ENCODE results near the gene CDHR3. TPM values are rescaled to one million over a fixed set of nuclear protein-coding genes. Genes with fewer than 3 reads are reported as not detected.

CDHR3 gene
- total RNA-seq, 2 donors from 2014 or later = 2.2 to 3.9 TPM

DNA sequence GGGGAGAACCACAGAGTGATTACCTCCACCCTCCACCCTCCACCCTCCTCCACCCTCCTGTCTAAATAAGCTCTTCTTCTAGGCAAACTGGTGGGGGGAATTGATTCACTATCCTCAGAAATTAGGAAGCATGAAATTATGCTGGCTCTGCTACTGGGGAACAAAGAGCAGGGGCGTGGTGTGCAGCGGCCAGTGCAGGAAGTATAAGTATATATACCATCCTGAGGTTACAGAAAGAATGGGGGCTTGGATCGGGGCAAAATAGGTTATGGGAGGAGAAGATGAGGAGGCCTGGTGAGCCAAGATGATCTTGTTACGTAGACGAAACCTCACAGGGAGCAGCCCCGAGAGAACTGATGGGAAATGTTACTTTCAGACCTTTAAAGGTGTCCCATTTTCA, 100.0 kb downstream of the CDHR3 start:
- H3K9me3 ChIP-seq = no peaks in the 10 kb centered on the region
- no peak overlapping the region for H3K27ac ChIP-seq
- H3K4me3 ChIP-seq = no peak overlapping the region
- DNase-seq (ENCODE audit: low spot score) = no peak
- H3K27me3 ChIP-seq (replicated peaks; ENCODE audit: insufficient read depth) = no peaks in the 10 kb centered on the region
- intact Hi-C loops (cut with DNase I) = loop anchor here (10.0 kb wide), 1 partner anchor 402 kb away; no protein-coding TSS in a partner anchor
- no peaks in the 10 kb centered on the region for H3K36me3 ChIP-seq
- TF ChIP-seq, protein P1, sequence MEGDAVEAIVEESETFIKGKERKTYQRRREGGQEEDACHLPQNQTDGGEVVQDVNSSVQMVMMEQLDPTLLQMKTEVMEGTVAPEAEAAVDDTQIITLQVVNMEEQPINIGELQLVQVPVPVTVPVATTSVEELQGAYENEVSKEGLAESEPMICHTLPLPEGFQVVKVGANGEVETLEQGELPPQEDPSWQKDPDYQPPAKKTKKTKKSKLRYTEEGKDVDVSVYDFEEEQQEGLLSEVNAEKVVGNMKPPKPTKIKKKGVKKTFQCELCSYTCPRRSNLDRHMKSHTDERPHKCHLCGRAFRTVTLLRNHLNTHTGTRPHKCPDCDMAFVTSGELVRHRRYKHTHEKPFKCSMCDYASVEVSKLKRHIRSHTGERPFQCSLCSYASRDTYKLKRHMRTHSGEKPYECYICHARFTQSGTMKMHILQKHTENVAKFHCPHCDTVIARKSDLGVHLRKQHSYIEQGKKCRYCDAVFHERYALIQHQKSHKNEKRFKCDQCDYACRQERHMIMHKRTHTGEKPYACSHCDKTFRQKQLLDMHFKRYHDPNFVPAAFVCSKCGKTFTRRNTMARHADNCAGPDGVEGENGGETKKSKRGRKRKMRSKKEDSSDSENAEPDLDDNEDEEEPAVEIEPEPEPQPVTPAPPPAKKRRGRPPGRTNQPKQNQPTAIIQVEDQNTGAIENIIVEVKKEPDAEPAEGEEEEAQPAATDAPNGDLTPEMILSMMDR (IDR thresholded peaks at IDR 0.05) = no peak
- TF ChIP-seq POLR2A (IDR thresholded peaks at IDR 0.05) = no peak
- TF ChIP-seq POLR2AphosphoS5 (IDR thresholded peaks at IDR 0.05) = no peak
- WGBS = 71% methylated on average over 6 of the region's 6 CpGs
- H3K4me1 ChIP-seq (replicated peaks) = peaks cover 20% of the 10 kb centered on the region

DNA sequence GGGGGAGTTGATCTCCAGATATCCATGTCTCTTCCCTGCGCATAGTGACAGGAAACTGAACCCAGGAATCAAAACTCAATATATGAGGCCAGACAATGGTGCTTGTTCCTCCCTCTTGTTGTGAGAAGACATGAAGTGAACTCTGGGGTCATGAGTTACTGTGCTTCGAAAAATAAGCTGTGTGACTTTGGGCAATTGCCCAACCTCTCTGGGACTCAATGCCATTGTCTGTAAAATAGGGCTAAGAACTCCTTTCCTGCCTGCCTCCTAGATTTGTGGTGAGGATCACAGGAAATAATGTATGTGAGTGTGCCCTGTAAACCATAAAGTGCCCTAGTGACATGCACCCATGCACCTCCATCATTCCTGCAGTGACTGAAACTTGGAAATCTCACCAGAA, 100.6 kb downstream of the CDHR3 start:
- peaks cover 15% of the 10 kb centered on the region for H3K4me1 ChIP-seq (replicated peaks)

DNA sequence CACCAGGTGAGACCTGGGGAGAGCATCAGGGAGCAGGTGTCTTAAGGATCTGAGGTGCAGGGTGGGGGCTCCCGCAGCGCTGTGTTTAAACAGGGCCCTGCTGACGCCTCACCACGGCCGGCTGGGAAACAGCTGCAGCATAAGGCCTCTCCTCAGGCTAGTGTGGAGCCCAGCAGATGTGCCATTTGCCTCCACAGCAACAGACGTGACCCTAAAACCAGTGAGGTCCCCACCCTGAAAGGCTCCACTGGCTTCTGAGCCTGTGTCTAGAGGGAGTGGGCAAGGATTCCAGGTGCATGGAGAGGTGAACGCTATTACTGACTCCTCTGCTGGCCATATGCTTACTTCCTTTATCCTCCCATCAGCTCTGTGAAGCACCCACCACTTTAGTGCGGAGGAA, 101.3 kb downstream of the CDHR3 start:
- intact Hi-C loops (cut with DNase I) = loop anchor here (2.0 to 10.0 kb wide), 2 partner anchors 48 to 400 kb away; partner anchors contain the start of gene SYPL1
- no peaks in the 10 kb centered on the region for H3K36me3 ChIP-seq
- H3K4me3 ChIP-seq = no peak overlapping the region
- DNase-seq (ENCODE audit: low spot score) = no peak
- peak overlapping the region; percentile 53 to 61 for H3K27ac ChIP-seq
- TF ChIP-seq POLR2A (IDR thresholded peaks at IDR 0.05) (no peak), POLR2AphosphoS5 (IDR thresholded peaks at IDR 0.05) (no peak)
- TF ChIP-seq, protein P1 (IDR thresholded peaks at IDR 0.05) = no peak
- peaks cover 11% of the 10 kb centered on the region for H3K4me1 ChIP-seq (replicated peaks)
- no peaks in the 10 kb centered on the region for H3K27me3 ChIP-seq (replicated peaks; ENCODE audit: insufficient read depth)
- no peaks in the 10 kb centered on the region for H3K9me3 ChIP-seq
- 56% methylated on average over 8 of the region's 8 CpGs for WGBS

More for the DNA sequence above, 100.6 kb downstream of the CDHR3 start:
- Histone ChIP-seq H3K36me3 (no peaks in the 10 kb centered on the region), H3K27me3 (replicated peaks; ENCODE audit: insufficient read depth) (no peaks in the 10 kb centered on the region), H3K4me3 (no peak overlapping the region), H3K27ac (no peak overlapping the region), H3K9me3 (no peaks in the 10 kb centered on the region)
- intact Hi-C loops (cut with DNase I) = loop anchor here (2.0 to 10.0 kb wide), 2 partner anchors 49 to 401 kb away; partner anchors contain the start of gene SYPL1
- WGBS = 83% methylated on average over 2 of the region's 2 CpGs
- TF ChIP-seq, protein P1 (IDR thresholded peaks at IDR 0.05) = no peak
- TF ChIP-seq POLR2AphosphoS5 (IDR thresholded peaks at IDR 0.05) (no peak), POLR2A (IDR thresholded peaks at IDR 0.05) (no peak)
- DNase-seq (ENCODE audit: low spot score) = no peak

DNA sequence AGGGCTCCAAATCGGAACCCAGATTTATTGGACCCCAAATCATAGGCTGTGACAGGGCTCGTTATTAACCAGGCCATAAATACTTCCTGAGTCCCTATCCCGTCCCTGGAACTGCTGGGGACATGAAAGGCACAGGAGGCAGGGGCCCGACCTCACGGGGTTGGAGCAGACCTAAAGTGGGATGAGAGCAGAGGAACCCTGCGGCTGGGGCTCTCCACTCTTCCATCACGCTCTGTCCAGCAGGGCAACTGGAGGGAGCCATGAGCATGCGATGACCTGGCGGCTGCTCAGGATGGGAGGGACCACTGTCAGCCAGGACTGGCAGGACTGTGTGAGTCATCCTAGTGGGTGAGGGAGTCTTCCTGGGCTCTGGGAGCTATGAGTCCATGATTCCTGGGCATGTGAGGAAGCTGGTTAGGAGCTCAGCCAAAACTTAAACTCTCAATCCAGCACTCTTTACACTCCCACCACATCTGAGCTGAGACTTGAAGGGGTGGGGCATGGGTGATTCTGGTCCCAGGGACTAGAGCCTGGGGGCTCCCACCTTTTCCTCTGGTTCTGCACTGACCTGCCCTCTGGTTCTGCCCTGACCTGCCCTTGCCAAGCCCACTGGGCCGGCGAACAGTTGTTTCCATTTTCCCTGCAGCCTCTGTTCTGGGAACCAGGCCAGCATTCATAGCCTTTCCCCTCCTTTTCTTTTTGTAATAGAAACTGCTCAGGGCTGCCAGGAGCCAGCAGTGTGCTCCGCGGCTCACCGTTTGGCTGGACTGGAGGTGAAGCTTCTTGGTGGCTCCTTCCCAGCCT, 101.9 kb downstream of the CDHR3 start:
- Histone ChIP-seq H3K27me3 (replicated peaks; ENCODE audit: insufficient read depth) (no peaks in the 10 kb centered on the region), H3K4me1 (replicated peaks) (peaks cover 11% of the 10 kb centered on the region), H3K9me3 (no peaks in the 10 kb centered on the region), H3K36me3 (no peaks in the 10 kb centered on the region), H3K27ac (peak overlapping the region; percentile 53 to 61), H3K4me3 (peak overlapping the region in 1 of 2 donors; percentile 7)
- intact Hi-C loops (cut with DNase I) = loop anchor here (2.0 to 10.0 kb wide), 2 partner anchors 48 to 400 kb away; partner anchors contain the start of gene SYPL1
- DNase-seq (ENCODE audit: low spot score) = peak; percentile 90
- TF ChIP-seq POLR2AphosphoS5 (IDR thresholded peaks at IDR 0.05) = peak; percentile 71
- TF ChIP-seq POLR2A (IDR thresholded peaks at IDR 0.05) = no peak
- TF ChIP-seq, protein P1 (IDR thresholded peaks at IDR 0.05) = peak in 2 of 4 experiments; percentile 10 to 20
- 18% methylated on average over 14 of the region's 14 CpGs for WGBS

Measured in prostate gland (tissue), 2 donors.